ENCODE measurements around the gene IRAK2.

GRCh38 chr3:10162185-10162584, 2.5 kb upstream of the IRAK2 start:
- TF ChIP-seq POU6F1 (CRISPR knock-in tag; IDR thresholded peaks at IDR 0.05; ENCODE audit: borderline replicate concordance, low read depth) (no peak), ZNF565 (CRISPR knock-in tag; conservative IDR thresholded peaks at IDR 0.05; ENCODE audit: low read depth) (no peak), ZFP3 (CRISPR knock-in tag; IDR thresholded peaks at IDR 0.05) (no peak), ARNTL (CRISPR knock-in tag; IDR thresholded peaks at IDR 0.05; ENCODE audit: borderline replicate concordance, low read depth) (no peak), RARB (CRISPR knock-in tag; IDR thresholded peaks at IDR 0.05) (no peak), CSDC2 (CRISPR knock-in tag; IDR thresholded peaks at IDR 0.05) (no peak), ZFP30 (CRISPR knock-in tag; IDR thresholded peaks at IDR 0.05) (no peak), ZNF8 (CRISPR knock-in tag; IDR thresholded peaks at IDR 0.05) (no peak), ZC3H10 (CRISPR knock-in tag; IDR thresholded peaks at IDR 0.05) (no peak), SNAI2 (CRISPR knock-in tag; IDR thresholded peaks at IDR 0.05) (no peak)
- TF ChIP-seq, protein P1, sequence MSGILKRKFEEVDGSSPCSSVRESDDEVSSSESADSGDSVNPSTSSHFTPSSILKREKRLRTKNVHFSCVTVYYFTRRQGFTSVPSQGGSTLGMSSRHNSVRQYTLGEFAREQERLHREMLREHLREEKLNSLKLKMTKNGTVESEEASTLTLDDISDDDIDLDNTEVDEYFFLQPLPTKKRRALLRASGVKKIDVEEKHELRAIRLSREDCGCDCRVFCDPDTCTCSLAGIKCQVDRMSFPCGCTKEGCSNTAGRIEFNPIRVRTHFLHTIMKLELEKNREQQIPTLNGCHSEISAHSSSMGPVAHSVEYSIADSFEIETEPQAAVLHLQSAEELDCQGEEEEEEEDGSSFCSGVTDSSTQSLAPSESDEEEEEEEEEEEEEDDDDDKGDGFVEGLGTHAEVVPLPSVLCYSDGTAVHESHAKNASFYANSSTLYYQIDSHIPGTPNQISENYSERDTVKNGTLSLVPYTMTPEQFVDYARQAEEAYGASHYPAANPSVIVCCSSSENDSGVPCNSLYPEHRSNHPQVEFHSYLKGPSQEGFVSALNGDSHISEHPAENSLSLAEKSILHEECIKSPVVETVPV (CRISPR knock-in tag; IDR thresholded peaks at IDR 0.05): no peak

All from SK-N-SH treated with all-trans-retinoic acid at 6 μM for 48 hours (cell line).